GM12878 (cell line): ENCODE data around the gene PRR7. TPM values are rescaled to one million over a fixed set of nuclear protein-coding genes. Genes with fewer than 3 reads are reported as not detected.

Experiments
- BRCA1 ChIP-seq: IDR thresholded peaks from 2 replicates; pipeline ENCODE4 v1.6.1; 2011; ENCODE audit warnings: low read depth, low read length, improper control_type of control experiment
- CBFB ChIP-seq: IDR thresholded peaks from 2 replicates; pipeline ENCODE4 v1.6.1; 2016; ENCODE audit warnings: antibody characterized with exemption, low read depth
- CREM ChIP-seq: IDR thresholded peaks from 2 replicates; pipeline ENCODE4 v1.6.1; 2014; ENCODE audit warnings: antibody characterized with exemption, low read depth
- EGR1 ChIP-seq, 2 experiments: IDR thresholded peaks; 1 replicate in 1 of 2; 2 replicates in 1 of 2; pipeline ENCODE4 v1.6.1; 2011 to 2012; ENCODE audit warnings: low read depth in 2 of 2, low read length in 2 of 2, borderline replicate concordance in 1 of 2, mild to moderate bottlenecking in 1 of 2, moderate library complexity in 1 of 2
- EP300 ChIP-seq, 2 experiments: fragments of 150-350 bp in 1 of 2; IDR thresholded peaks; 2 replicates each; pipeline ENCODE4 v1.6.1; 2011 to 2012; ENCODE audit warnings: low read depth in 2 of 2, low read length in 2 of 2, borderline replicate concordance in 1 of 2, improper control_type of control experiment in 1 of 2, inconsistent platforms in 1 of 2; ENCODE audit not compliant: control insufficient read depth in 1 of 2
- ETV6 ChIP-seq, 2 experiments: fragments of 450-650 bp in 1 of 2; IDR thresholded peaks in 1 of 2; conservative IDR thresholded peaks in 1 of 2; 2 replicates each; pipeline ENCODE4 v1.6.1; 2014; ENCODE audit warnings: antibody characterized with exemption in 1 of 2, borderline replicate concordance in 1 of 2, low read depth in 1 of 2, mild to moderate bottlenecking in 1 of 2, moderate library complexity in 1 of 2
- GATAD2B ChIP-seq: fragments of 450-650 bp; conservative IDR thresholded peaks from 2 replicates; pipeline ENCODE4 v1.6.1; 2017; ENCODE audit warnings: low read depth, mild to moderate bottlenecking, moderate library complexity
- HCFC1 ChIP-seq: fragments of 150-350 bp; IDR thresholded peaks from 2 replicates; pipeline ENCODE4 v1.6.1; 2014; ENCODE audit warnings: low read length
- HDGF ChIP-seq: fragments of 450-650 bp; IDR thresholded peaks from 2 replicates; pipeline ENCODE4 v1.6.1; 2016; ENCODE audit warnings: antibody characterized with exemption
- JUND ChIP-seq: IDR thresholded peaks from 2 replicates; pipeline ENCODE4 v1.6.1; 2012; ENCODE audit warnings: low read depth, mild to moderate bottlenecking, low read length, improper control_type of control experiment, moderate library complexity
- MEF2A ChIP-seq: IDR thresholded peaks from 2 replicates; pipeline ENCODE4 v1.6.1; 2011; ENCODE audit warnings: low read depth, mild to moderate bottlenecking, low read length, moderate library complexity; ENCODE audit not compliant: insufficient read depth
- NFYB ChIP-seq: IDR thresholded peaks from 2 replicates; pipeline ENCODE4 v1.6.1; 2011; ENCODE audit warnings: low read depth, mild to moderate bottlenecking, low read length, improper control_type of control experiment, moderate library complexity; ENCODE audit not compliant: insufficient read depth
- PAX5 ChIP-seq: IDR thresholded peaks from 2 replicates; pipeline ENCODE4 v1.6.1; 2011; ENCODE audit warnings: low read depth, low read length, borderline replicate concordance
- POLR2AphosphoS5 ChIP-seq: IDR thresholded peaks from 2 replicates; pipeline ENCODE4 v1.6.1; 2011; ENCODE audit warnings: mild to moderate bottlenecking, low read length, inconsistent platforms
- STAT1 ChIP-seq: fragments of 450-650 bp; conservative IDR thresholded peaks from 2 replicates; pipeline ENCODE4 v1.6.1; 2014; ENCODE audit warnings: antibody characterized with exemption, mild to moderate bottlenecking
- TBL1XR1 ChIP-seq: IDR thresholded peaks from 2 replicates; pipeline ENCODE4 v1.6.1; 2012; ENCODE audit warnings: low read depth, low read length, improper control_type of control experiment
- TCF12 ChIP-seq: IDR thresholded peaks from 2 replicates; pipeline ENCODE4 v1.6.1; 2011; ENCODE audit warnings: low read depth, mild to moderate bottlenecking, low read length
- WRNIP1 ChIP-seq: IDR thresholded peaks from 2 replicates; pipeline ENCODE4 v1.6.1; 2011; ENCODE audit warnings: low read depth, low read length, improper control_type of control experiment, borderline replicate concordance
- ZNF622 ChIP-seq: fragments of 450-650 bp; IDR thresholded peaks from 2 replicates; pipeline ENCODE4 v1.6.1; 2017; ENCODE audit warnings: mild to moderate bottlenecking, inconsistent platforms
- polyA plus RNA-seq, 11 experiments: library from polyadenylated mRNA; depleted of rRNA in 4 of 11; unstranded in 6 of 11; stranded (reverse) in 5 of 11; fragments of >200 nt; fragmentation: Nextera tagmentation in 4 of 11; fragmentation: Illumina TruSeq in 1 of 11; extraction: Ambion mirVana in 4 of 11; extraction: Trizol in 1 of 11; gene quantifications; 1 replicate in 1 of 11; 2 replicates in 10 of 11; pipeline versions ENCODE4 v1.2.1 to v1.2.3, GENCODE V29; 2011 to 2016; ENCODE audit warnings: inconsistent platforms in 2 of 11, missing spikeins in 2 of 11, low read depth in 1 of 11
- total RNA-seq, 4 experiments: library from RNA; depleted of rRNA in 3 of 4; stranded (reverse); fragments of >200 nt in 3 of 4; fragmentation: Illumina TruSeq in 1 of 4; extraction: Trizol in 1 of 4; gene quantifications; 2 replicates each; pipeline versions ENCODE4 v1.2.1 to v1.2.3, GENCODE V29; 2013 to 2021
- TF ChIP-seq, protein P1 (sequence below): IDR thresholded peaks from 2 replicates; pipeline ENCODE4 v1.6.1; 2011; ENCODE audit warnings: low read depth, low read length, improper control_type of control experiment, borderline replicate concordance
- TF ChIP-seq, protein P2 (sequence below): IDR thresholded peaks from 2 replicates; pipeline ENCODE4 v1.6.1; 2011; ENCODE audit warnings: borderline replicate concordance, low read depth, mild to moderate bottlenecking, moderate library complexity, low read length; ENCODE audit not compliant: insufficient read depth, poor library complexity, severe bottlenecking
- TF ChIP-seq, protein P3 (sequence below): IDR thresholded peaks from 2 replicates; pipeline ENCODE4 v1.6.1; 2011; ENCODE audit warnings: low read depth, mild to moderate bottlenecking, low read length, moderate library complexity, borderline replicate concordance; ENCODE audit errors: extremely low read depth
- TF ChIP-seq, protein P4 (sequence below): fragments of 450-650 bp; IDR thresholded peaks from 2 replicates; pipeline ENCODE4 v1.6.1; 2016; ENCODE audit warnings: mild to moderate bottlenecking

PRR7 gene
- total and polyA plus RNA-seq, 10 of the 15 experiments (the other 5 are each of a cell fraction or from before 2014, with no cell fraction given): 0.09 to 18.8 (median 4.6) TPM; not detected in 2

DNA sequence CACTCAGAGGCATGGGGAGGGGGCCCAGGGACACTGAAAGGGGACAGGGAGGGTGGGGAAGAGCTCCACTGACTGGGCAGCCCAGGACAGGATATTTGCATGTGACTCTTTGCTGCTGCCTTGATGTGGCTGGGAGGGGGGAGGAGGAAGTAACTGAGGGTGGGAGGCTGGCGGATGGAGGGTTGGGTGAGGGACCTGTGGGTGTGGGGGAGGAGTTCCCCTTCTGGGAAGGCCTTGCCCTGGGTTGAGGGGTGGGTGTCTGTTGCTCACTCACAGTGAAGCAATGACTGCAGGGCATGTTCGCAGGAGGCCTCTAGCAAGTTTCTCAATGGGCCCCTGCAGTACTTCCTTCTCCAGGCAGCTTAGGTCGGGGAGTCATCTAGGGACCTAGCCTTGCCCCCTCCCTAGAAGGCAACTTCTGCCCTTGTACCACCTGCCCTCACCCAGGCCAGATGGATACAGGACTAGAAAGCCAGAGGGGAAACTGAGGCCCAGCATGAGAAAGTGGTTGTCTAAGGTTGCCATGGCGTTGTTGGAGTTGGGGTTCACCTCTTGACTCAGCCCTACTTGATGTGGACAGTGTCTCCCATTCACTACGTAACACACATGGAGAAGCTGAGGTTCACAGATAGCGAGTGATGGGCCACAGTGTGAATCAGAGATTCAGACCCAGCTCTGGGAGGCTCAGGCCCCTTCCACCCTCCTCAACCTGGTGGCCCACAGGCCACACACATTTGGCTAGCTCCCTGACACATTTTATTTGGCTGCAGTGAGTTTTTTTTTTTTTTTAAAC, 17.2 kb upstream of the PRR7 start (continued):
- TF ChIP-seq, protein P1, sequence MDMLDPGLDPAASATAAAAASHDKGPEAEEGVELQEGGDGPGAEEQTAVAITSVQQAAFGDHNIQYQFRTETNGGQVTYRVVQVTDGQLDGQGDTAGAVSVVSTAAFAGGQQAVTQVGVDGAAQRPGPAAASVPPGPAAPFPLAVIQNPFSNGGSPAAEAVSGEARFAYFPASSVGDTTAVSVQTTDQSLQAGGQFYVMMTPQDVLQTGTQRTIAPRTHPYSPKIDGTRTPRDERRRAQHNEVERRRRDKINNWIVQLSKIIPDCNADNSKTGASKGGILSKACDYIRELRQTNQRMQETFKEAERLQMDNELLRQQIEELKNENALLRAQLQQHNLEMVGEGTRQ: no peak
- TF ChIP-seq, protein P2, sequence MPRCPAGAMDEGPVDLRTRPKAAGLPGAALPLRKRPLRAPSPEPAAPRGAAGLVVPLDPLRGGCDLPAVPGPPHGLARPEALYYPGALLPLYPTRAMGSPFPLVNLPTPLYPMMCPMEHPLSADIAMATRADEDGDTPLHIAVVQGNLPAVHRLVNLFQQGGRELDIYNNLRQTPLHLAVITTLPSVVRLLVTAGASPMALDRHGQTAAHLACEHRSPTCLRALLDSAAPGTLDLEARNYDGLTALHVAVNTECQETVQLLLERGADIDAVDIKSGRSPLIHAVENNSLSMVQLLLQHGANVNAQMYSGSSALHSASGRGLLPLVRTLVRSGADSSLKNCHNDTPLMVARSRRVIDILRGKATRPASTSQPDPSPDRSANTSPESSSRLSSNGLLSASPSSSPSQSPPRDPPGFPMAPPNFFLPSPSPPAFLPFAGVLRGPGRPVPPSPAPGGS: peak; percentile 8
- peak; percentile 99; the same call in 1 of the 2 replicates for TF ChIP-seq HDGF
- no peak for TF ChIP-seq ZNF622
- TF ChIP-seq TCF12: no peak
- no peak for TF ChIP-seq JUND
- no peak for TF ChIP-seq MEF2A
- TF ChIP-seq CREM: peak; percentile 49; the same call in 1 of the 2 replicates
- TF ChIP-seq, protein P3, sequence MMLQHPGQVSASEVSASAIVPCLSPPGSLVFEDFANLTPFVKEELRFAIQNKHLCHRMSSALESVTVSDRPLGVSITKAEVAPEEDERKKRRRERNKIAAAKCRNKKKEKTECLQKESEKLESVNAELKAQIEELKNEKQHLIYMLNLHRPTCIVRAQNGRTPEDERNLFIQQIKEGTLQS: no peak
- TF ChIP-seq TBL1XR1: no peak; the same call in 1 of the 2 replicates
- 0 out of 2 replicates have a peak, but pooled peaks have one; percentile 49 for TF ChIP-seq GATAD2B
- TF ChIP-seq CBFB: 0 out of 2 replicates have a peak, but pooled peaks have one; percentile 13
- peak in 1 of 2 experiments; percentile 65; a peak in 2 of 4 replicates for TF ChIP-seq EP300 (IDR thresholded peaks at IDR 0.05; ENCODE audit: borderline replicate concordance in 1 of 2, control insufficient read depth in 1 of 2, low read depth in 2 of 2, low read length in 2 of 2)
- no peak for TF ChIP-seq STAT1
- no peak for TF ChIP-seq ETV6 (conservative IDR thresholded peaks at IDR 0.05 in 1 of 2, IDR thresholded peaks at IDR 0.05 in 1 of 2; ENCODE audit: borderline replicate concordance in 1 of 2, low read depth in 1 of 2)
- no peak for TF ChIP-seq BRCA1
- TF ChIP-seq, protein P4, sequence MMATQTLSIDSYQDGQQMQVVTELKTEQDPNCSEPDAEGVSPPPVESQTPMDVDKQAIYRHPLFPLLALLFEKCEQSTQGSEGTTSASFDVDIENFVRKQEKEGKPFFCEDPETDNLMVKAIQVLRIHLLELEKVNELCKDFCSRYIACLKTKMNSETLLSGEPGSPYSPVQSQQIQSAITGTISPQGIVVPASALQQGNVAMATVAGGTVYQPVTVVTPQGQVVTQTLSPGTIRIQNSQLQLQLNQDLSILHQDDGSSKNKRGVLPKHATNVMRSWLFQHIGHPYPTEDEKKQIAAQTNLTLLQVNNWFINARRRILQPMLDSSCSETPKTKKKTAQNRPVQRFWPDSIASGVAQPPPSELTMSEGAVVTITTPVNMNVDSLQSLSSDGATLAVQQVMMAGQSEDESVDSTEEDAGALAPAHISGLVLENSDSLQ: no peak; the same call in 1 of the 2 replicates
- peak; percentile 48; the same call in 1 of the 2 replicates for TF ChIP-seq PAX5
- no peak; the same call in 1 of the 2 replicates for TF ChIP-seq WRNIP1
- TF ChIP-seq EGR1 (IDR thresholded peaks at IDR 0.05; ENCODE audit: borderline replicate concordance in 1 of 2, low read depth in 2 of 2, low read length in 2 of 2): peak in 1 of 2 experiments; percentile 80; a peak in 2 of 3 replicates
- TF ChIP-seq NFYB: 0 out of 2 replicates have a peak, but pooled peaks have one; percentile 35
- 0 out of 2 replicates have a peak, but pooled peaks have one; percentile 60 for TF ChIP-seq POLR2AphosphoS5
- TF ChIP-seq HCFC1: no peak
